AG08396 (cell line): Measurements from ENCODE around the gene SLC3A2.
"Not testable (repeated sequence)": the region's sequence is repeated elsewhere in the genome, so short reads cannot be mapped to it uniquely, and the experiment has no call there.

Source experiments
- DNase-seq: peaks from one replicate; pipeline ENCODE4 v3.0.0; 2012; ENCODE audit warnings: low spot score, mixed read lengths

The SLC3A2 gene

GRCh38 chr11:62880803-62881578, at the start of gene SLC3A2:
TSS of gene SLC3A2 (plus strand) at chr11:62880896. CDS start at chr11:62881024, 128 bp downstream.
- peak; percentile 87 for DNase-seq

DNA sequence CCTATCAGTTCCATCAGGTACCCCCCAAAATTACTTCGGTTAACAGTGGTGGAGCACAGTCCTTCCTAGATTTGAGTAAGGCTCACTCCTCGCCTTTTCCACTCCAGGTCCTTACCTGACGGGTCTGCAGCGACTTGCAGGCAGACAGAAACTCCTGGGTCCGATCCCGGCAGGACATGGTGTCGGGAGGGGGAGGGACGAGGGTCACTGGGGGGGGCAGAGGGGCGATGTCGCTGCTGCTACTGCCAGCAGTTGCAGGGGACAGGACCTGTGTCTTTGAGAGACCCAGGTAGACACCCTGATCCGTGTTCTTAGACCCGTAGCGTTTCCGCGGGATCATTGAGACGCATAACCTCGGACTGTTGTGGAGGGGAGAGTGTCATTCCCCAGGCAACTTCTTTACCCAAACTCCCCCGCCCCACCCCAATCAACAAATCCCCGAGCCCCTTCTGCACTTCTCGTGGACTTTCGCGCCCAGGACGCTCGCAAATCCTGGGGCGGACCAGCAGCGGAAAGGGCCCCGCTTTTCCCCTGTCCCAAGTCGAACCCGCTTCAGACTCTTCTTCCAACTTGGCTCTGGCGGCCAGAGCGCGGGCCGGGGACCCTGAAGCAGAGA, 49.7 kb upstream of the SLC3A2 start:
- no peak for DNase-seq

GRCh38 chr11:62831520-62832335, 49.0 kb upstream of the SLC3A2 start, which contains the start of gene STX5:
TSS of gene STX5 (minus strand) at chr11:62832051. CDS start at chr11:62831243, 808 bp downstream.
- peak; percentile 96 for DNase-seq

GRCh38 chr11:62832336-62833234, 48.1 kb upstream of the SLC3A2 start, which contains the start of gene TEX54:
TSS of gene TEX54 (minus strand) at chr11:62832841.
- DNase-seq = peak; percentile 28

- no peak for DNase-seq
These were observed 45.4 kb upstream of the SLC3A2 start for GRCh38 chr11:62835336-62835735.

GRCh38 chr11:62839050-62839945, 41.4 kb upstream of the SLC3A2 start, which contains the start of gene WDR74:
TSS of gene WDR74 (minus strand) at chr11:62839590. CDS start at chr11:62839570, 20 bp downstream.
- peak; percentile 86 for DNase-seq

GRCh38 chr11:62840721-62841360, 39.9 kb upstream of the SLC3A2 start:
- DNase-seq = peak; percentile 24

- DNase-seq = peak; percentile 90
These were observed 39.1 kb upstream of the SLC3A2 start for GRCh38 chr11:62841361-62842170.

- DNase-seq = no peak
These were observed 38.4 kb upstream of the SLC3A2 start for GRCh38 chr11:62842171-62842741.

GRCh38 chr11:62842891-62843290, 37.8 kb upstream of the SLC3A2 start:
- DNase-seq = not testable (repeated sequence)

DNA sequence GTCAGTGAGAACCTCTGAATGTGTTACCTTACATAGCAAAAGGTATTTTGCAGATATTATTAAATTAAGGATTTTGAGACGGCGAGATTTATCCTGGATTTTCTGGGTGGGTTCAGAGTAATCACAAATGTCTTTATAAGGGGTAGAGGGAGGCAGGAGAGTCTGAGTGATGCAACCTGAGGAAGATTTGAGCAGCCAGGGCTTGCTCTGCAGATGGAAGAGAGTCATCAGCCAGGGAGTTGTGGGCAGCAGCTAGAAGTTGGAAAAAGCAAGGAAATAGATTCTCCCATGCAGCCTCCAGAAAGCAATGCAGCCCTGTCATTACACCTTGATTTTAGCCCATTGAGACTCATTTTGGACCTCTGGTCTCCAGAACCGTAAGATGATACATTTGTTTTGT, 37.2 kb upstream of the SLC3A2 start:
- no peak for DNase-seq

DNA sequence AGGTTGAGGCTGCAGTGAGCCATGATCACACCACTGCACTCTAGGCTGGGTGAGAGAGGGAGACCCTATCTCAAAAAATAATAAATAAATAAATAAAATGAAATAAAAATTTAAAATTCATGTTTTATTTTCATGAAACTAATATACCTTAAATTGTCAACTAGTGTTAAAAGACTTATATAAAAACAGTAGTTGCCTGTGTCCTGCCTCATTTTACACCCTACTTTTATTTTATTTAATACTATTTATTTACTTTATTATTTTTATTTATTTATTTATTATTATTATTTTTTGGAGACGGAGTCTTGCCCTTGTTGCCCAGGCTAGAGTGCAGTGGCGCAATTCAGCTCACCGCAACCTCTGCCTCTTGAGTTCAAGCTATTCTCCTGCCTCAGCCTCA, 36.5 kb upstream of the SLC3A2 start:
- no peak for DNase-seq

DNA sequence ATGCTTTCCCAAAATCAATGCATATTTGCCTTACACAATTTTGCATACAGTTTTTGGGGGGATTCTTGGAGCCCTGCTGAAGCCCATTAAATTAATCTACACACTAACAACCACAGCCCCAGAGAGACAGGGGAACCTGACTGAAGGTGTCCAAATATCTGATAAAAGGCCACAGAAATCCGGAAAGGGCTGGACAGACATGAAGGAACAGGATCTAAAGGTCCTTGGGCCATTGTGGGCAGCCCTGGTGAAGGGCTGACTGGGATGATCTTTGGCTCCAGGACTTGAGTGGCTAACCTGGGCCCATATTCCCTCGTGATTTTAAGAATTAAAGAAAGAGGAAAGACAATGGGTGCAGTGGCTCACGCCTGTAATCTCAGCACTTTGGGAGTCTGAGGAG, 34.5 kb upstream of the SLC3A2 start:
- no peak for DNase-seq

DNA sequence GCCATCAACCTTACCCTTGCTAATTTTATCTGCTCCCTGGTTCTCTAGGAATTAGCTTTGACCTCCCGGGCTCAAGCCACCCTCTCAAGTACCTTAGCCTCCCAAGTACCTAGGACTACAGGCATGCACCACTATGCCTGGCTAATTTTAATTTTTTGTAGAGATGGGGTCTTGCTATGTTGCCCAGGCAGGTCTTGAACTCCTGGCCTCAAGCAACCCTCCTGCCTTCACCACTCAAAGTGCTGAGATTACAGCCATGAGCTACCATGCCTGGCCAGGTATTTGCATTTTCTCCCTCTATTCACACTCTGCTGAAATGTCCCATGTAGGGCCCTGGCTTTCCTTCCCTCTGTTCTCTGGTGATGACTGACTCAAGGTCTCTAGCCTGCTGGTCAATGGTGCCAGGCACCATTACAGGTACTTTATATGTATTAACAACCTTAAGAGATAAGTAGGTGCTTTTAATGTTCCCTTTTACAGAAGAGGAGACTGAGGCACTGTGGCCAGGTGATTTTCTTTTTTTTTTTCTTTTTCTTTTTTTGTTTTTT, 32.9 kb upstream of the SLC3A2 start:
- DNase-seq = no peak

GRCh38 chr11:62850911-62851806, 29.5 kb upstream of the SLC3A2 start:
- DNase-seq = no peak

- no peak for DNase-seq
These were observed 28.7 kb upstream of the SLC3A2 start for GRCh38 chr11:62851807-62852522.
